ENCODE results near the gene CLTB.

- TF ChIP-seq, protein P1, sequence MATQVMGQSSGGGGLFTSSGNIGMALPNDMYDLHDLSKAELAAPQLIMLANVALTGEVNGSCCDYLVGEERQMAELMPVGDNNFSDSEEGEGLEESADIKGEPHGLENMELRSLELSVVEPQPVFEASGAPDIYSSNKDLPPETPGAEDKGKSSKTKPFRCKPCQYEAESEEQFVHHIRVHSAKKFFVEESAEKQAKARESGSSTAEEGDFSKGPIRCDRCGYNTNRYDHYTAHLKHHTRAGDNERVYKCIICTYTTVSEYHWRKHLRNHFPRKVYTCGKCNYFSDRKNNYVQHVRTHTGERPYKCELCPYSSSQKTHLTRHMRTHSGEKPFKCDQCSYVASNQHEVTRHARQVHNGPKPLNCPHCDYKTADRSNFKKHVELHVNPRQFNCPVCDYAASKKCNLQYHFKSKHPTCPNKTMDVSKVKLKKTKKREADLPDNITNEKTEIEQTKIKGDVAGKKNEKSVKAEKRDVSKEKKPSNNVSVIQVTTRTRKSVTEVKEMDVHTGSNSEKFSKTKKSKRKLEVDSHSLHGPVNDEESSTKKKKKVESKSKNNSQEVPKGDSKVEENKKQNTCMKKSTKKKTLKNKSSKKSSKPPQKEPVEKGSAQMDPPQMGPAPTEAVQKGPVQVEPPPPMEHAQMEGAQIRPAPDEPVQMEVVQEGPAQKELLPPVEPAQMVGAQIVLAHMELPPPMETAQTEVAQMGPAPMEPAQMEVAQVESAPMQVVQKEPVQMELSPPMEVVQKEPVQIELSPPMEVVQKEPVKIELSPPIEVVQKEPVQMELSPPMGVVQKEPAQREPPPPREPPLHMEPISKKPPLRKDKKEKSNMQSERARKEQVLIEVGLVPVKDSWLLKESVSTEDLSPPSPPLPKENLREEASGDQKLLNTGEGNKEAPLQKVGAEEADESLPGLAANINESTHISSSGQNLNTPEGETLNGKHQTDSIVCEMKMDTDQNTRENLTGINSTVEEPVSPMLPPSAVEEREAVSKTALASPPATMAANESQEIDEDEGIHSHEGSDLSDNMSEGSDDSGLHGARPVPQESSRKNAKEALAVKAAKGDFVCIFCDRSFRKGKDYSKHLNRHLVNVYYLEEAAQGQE (IDR thresholded peaks at IDR 0.05; ENCODE audit: low read depth) = no peak
- TF ChIP-seq RAD21 (IDR thresholded peaks at IDR 0.05; ENCODE audit: low read depth) (no peak), CEBPB (IDR thresholded peaks at IDR 0.05) (no peak)
These were observed 22.8 kb upstream of the CLTB start for GRCh38 chr5:176438959-176439757.
